Subcutaneous abdominal adipose tissue (tissue), 5 donors: Measurements from ENCODE around the gene EGLN1.

Experiments used
- H3K27ac ChIP-seq: one replicate; pipeline ENCODE4 v1.7.0; 2013; ENCODE audit warnings: low read depth, mild to moderate bottlenecking, inconsistent platforms, low read length, moderate library complexity
- H3K27me3 ChIP-seq, 5 donors: one replicate each; pipeline ENCODE4 v1.7.0; 2013; ENCODE audit warnings: low read length in 5 of 5, inconsistent platforms in 1 of 5; ENCODE audit not compliant: control insufficient read depth in 5 of 5, insufficient read depth in 4 of 5
- H3K36me3 ChIP-seq, 5 donors: one replicate each; pipeline ENCODE4 v1.7.0; 2013; ENCODE audit warnings: low read length in 5 of 5; ENCODE audit not compliant: control insufficient read depth in 5 of 5, insufficient read depth in 5 of 5
- H3K4me1 ChIP-seq, 5 donors: one replicate each; pipeline ENCODE4 v1.7.0; 2013; ENCODE audit warnings: low read length in 5 of 5, mild to moderate bottlenecking in 3 of 5, moderate library complexity in 1 of 5; ENCODE audit not compliant: control insufficient read depth in 5 of 5, insufficient read depth in 5 of 5
- H3K4me3 ChIP-seq, 5 donors: one replicate each; pipeline ENCODE4 v1.7.0; 2013; ENCODE audit warnings: low read length in 5 of 5, low read depth in 1 of 5
- H3K9ac ChIP-seq, 5 donors: one replicate each; pipeline ENCODE4 v1.7.0; 2013; ENCODE audit warnings: low read length in 5 of 5, mild to moderate bottlenecking in 4 of 5, moderate library complexity in 3 of 5
- H3K9me3 ChIP-seq, 5 donors: one replicate each; pipeline ENCODE4 v1.7.0; 2013; ENCODE audit warnings: low read length in 5 of 5; ENCODE audit not compliant: control insufficient read depth in 5 of 5
- donor health status: healthy.
- donor health status: healthy.
- donor health status: healthy.
- donor health status: healthy.
- donor health status: healthy.

Gene EGLN1

GRCh38 chr1:231337043-231337471 is 85.0 kb downstream of the EGLN1 start:
- peaks cover 12 to 66% (median 61%) of the 10 kb centered on the region in 5 donors for H3K4me1 ChIP-seq

GRCh38 chr1:231335663-231336602 is 86.2 kb downstream of the EGLN1 start:
- H3K9ac ChIP-seq = peak overlapping the region in 4 of 5 donors; percentile 34 to 99 (median 94)

More at GRCh38 chr1:231337043-231337471, 85.0 kb downstream of the EGLN1 start:
- peak overlapping the region; percentile 87 to 99 (median 96) for H3K4me3 ChIP-seq
- no peaks in the 10 kb centered on the region for H3K9me3 ChIP-seq
- peak overlapping the region; percentile 19 to 99 (median 98) for H3K9ac ChIP-seq
- no peaks in the 10 kb centered on the region for H3K27me3 ChIP-seq
- H3K36me3 ChIP-seq = peaks cover 0 to 5% (median 3%) of the 10 kb centered on the region in 5 donors
- H3K27ac ChIP-seq = peak overlapping the region; percentile 81

GRCh38 chr1:231334952-231335351 is 87.1 kb downstream of the EGLN1 start:
- Histone ChIP-seq H3K4me1 (peaks cover 12 to 66% (median 61%) of the 10 kb centered on the region in 5 donors), H3K9ac (peak overlapping the region in 3 of 5 donors; percentile 14 to 57 (median 55)), H3K27ac (no peak overlapping the region)

More at GRCh38 chr1:231335663-231336602, 86.2 kb downstream of the EGLN1 start:
- H3K4me1 ChIP-seq = peaks cover 12 to 66% (median 61%) of the 10 kb centered on the region in 5 donors
- no peaks in the 10 kb centered on the region for H3K9me3 ChIP-seq
- no peak overlapping the region for H3K27ac ChIP-seq
- peak overlapping the region; percentile 87 to 99 (median 96) for H3K4me3 ChIP-seq
- H3K36me3 ChIP-seq = peaks cover 0 to 3% (median 0%) of the 10 kb centered on the region in 5 donors
- no peaks in the 10 kb centered on the region for H3K27me3 ChIP-seq

GRCh38 chr1:231334079-231334666 is 87.9 kb downstream of the EGLN1 start:
- H3K4me3 ChIP-seq = peak overlapping the region in 3 of 5 donors; percentile 23 to 42 (median 34)
- H3K9ac ChIP-seq = peak overlapping the region; percentile 2 to 57 (median 53)
- peaks cover 10 to 60% (median 54%) of the 10 kb centered on the region in 5 donors for H3K4me1 ChIP-seq

More at GRCh38 chr1:231334952-231335351, 87.1 kb downstream of the EGLN1 start:
- Histone ChIP-seq H3K4me3 (peak overlapping the region in 3 of 5 donors; percentile 34 to 99 (median 42)), H3K27me3 (no peaks in the 10 kb centered on the region), H3K9me3 (no peaks in the 10 kb centered on the region), H3K36me3 (peaks cover 0 to 2% (median 0%) of the 10 kb centered on the region in 5 donors)

GRCh38 chr1:231332761-231333160 is 89.3 kb downstream of the EGLN1 start:
- H3K9ac ChIP-seq = no peak overlapping the region
- peaks cover 8 to 50% (median 44%) of the 10 kb centered on the region in 5 donors for H3K4me1 ChIP-seq
- H3K27ac ChIP-seq = no peak overlapping the region
- H3K4me3 ChIP-seq = no peak overlapping the region
- H3K27me3 ChIP-seq = no peaks in the 10 kb centered on the region
- H3K9me3 ChIP-seq = no peaks in the 10 kb centered on the region
- peaks cover 0 to 2% (median 0%) of the 10 kb centered on the region in 5 donors for H3K36me3 ChIP-seq

More at GRCh38 chr1:231334079-231334666, 87.9 kb downstream of the EGLN1 start:
- H3K27ac ChIP-seq = no peak overlapping the region
- H3K27me3 ChIP-seq = no peaks in the 10 kb centered on the region
- peaks cover 0 to 2% (median 0%) of the 10 kb centered on the region in 5 donors for H3K36me3 ChIP-seq
- H3K9me3 ChIP-seq = no peaks in the 10 kb centered on the region

GRCh38 chr1:231329483-231329882 is 92.6 kb downstream of the EGLN1 start:
- Histone ChIP-seq H3K36me3 (peaks cover 0 to 2% (median 0%) of the 10 kb centered on the region in 5 donors), H3K9me3 (no peaks in the 10 kb centered on the region), H3K4me3 (no peak overlapping the region), H3K27ac (no peak overlapping the region), H3K9ac (no peak overlapping the region), H3K4me1 (peaks cover 3 to 20% (median 16%) of the 10 kb centered on the region in 5 donors), H3K27me3 (no peaks in the 10 kb centered on the region)

- Histone ChIP-seq H3K4me1 (peaks cover 0 to 1% (median 0%) of the 10 kb centered on the region in 5 donors), H3K4me3 (no peak overlapping the region), H3K36me3 (peaks cover 0 to 2% (median 0%) of the 10 kb centered on the region in 5 donors), H3K27me3 (peaks cover 0 to 4% (median 0%) of the 10 kb centered on the region in 5 donors), H3K27ac (no peak overlapping the region), H3K9me3 (no peaks in the 10 kb centered on the region), H3K9ac (no peak overlapping the region)
Observed at GRCh38 chr1:231327617-231328016, 94.5 kb downstream of the EGLN1 start.

- Histone ChIP-seq H3K4me3 (no peak overlapping the region), H3K36me3 (no peaks in the 10 kb centered on the region), H3K27me3 (peaks cover 0 to 4% (median 0%) of the 10 kb centered on the region in 5 donors), H3K9me3 (no peaks in the 10 kb centered on the region), H3K4me1 (no peaks in the 10 kb centered on the region), H3K27ac (no peak overlapping the region), H3K9ac (no peak overlapping the region)
Observed at GRCh38 chr1:231326248-231326647, 95.8 kb downstream of the EGLN1 start.

GRCh38 chr1:231324660-231325059 is 97.4 kb downstream of the EGLN1 start:
- H3K4me3 ChIP-seq = no peak overlapping the region
- peaks cover 0 to 4% (median 0%) of the 10 kb centered on the region in 5 donors for H3K27me3 ChIP-seq
- no peaks in the 10 kb centered on the region for H3K36me3 ChIP-seq
- no peak overlapping the region for H3K27ac ChIP-seq
- no peak overlapping the region for H3K9ac ChIP-seq
- no peaks in the 10 kb centered on the region for H3K9me3 ChIP-seq
- no peaks in the 10 kb centered on the region for H3K4me1 ChIP-seq
